Gastrocnemius medialis (tissue), 4 donors: ENCODE measurements around the gene MARCHF9. TPM values are rescaled to one million over a fixed set of nuclear protein-coding genes. Genes with fewer than 3 reads are reported as not detected.

Source experiments
- ATAC-seq, 2 donors: fragments of 150-250 bp; one replicate each; pipeline ENCODE4 v1.9.1; 2016
- DNase-seq, 2 donors: peaks; one replicate each; pipeline ENCODE4 v3.0.0-alpha.2; 2019
- H3K27ac ChIP-seq, 4 donors: fragments of 200-600 bp; sonication (generic); 1 replicate in 1 of 4; 2 replicates in 3 of 4; pipeline ENCODE4 v1.5.1; 2016 to 2018; ENCODE audit warnings: mild to moderate bottlenecking in 2 of 4, moderate library complexity in 1 of 4
- H3K27me3 ChIP-seq, 3 donors: fragments of 200-600 bp; sonication (generic) in 2 of 3; 1 replicate in 1 of 3; 2 replicates in 2 of 3; pipeline versions ENCODE4 v1.5.1 to v1.6.0; 2016 to 2019; ENCODE audit warnings: mild to moderate bottlenecking in 1 of 3, moderate library complexity in 1 of 3
- H3K36me3 ChIP-seq, 2 donors: fragments of 200-600 bp; sonication (generic) in 1 of 2; one replicate each; pipeline ENCODE4 v1.5.1; 2017 to 2018
- H3K4me1 ChIP-seq, 2 donors: fragments of 200-600 bp; sonication (generic) in 1 of 2; one replicate each; pipeline ENCODE4 v1.5.1; 2016 to 2017; ENCODE audit warnings: mild to moderate bottlenecking in 2 of 2
- H3K4me3 ChIP-seq, 4 donors: fragments of 200-600 bp; sonication (generic) in 3 of 4; 1 replicate in 1 of 4; 2 replicates in 3 of 4; pipeline ENCODE4 v1.5.1; 2016 to 2019; ENCODE audit warnings: mild to moderate bottlenecking in 2 of 4
- H3K9me3 ChIP-seq, 3 donors: fragments of 200-600 bp; sonication (generic) in 2 of 3; 1 replicate in 1 of 3; 2 replicates in 2 of 3; pipeline ENCODE4 v1.5.1; 2016 to 2019
- POLR2A ChIP-seq, 2 donors: fragments of 450-650 bp; IDR thresholded peaks; one replicate each; pipeline ENCODE4 v1.6.1; 2017; ENCODE audit warnings: antibody characterized with exemption in 2 of 2, mild to moderate bottlenecking in 2 of 2, moderate library complexity in 2 of 2
- in situ Hi-C, 4 donors: fragments of 200-750 bp; cut with MboI; loops; one replicate each; pipeline versions ENCODE4 v1.15.0 to v1.8.0; 2017; ENCODE audit warnings: low sequenced_read_pairs in 4 of 4
- intact Hi-C: fragments of 100-400 bp; cut with DNase I; formaldehyde crosslinking; loops from one replicate; pipeline ENCODE4 v1.15.1; 2023; ENCODE audit warnings: low total_unique reads
- total RNA-seq, 4 donors: library from RNA; depleted of rRNA; stranded (reverse); fragments of >200 nt; gene quantifications; one replicate each; pipeline versions ENCODE4 v1.1.0 to v1.2.3, GENCODE V29; 2016
- TF ChIP-seq, protein P1 (sequence below), 5 experiments: fragments of 450-650 bp in 3 of 5; fragments of 200-600 bp in 2 of 5; sonication (generic) in 2 of 5; IDR thresholded peaks in 4 of 5; conservative IDR thresholded peaks in 1 of 5; 1 replicate in 4 of 5; 2 replicates in 1 of 5; pipeline ENCODE4 v1.5.1; 2016 to 2019; ENCODE audit warnings: antibody characterized with exemption in 5 of 5, mild to moderate bottlenecking in 3 of 5, moderate library complexity in 3 of 5

The MARCHF9 gene
- total RNA-seq, 4 donors from 2014 or later, result 4.8 to 11.3 (median 7.9) TPM

DNA sequence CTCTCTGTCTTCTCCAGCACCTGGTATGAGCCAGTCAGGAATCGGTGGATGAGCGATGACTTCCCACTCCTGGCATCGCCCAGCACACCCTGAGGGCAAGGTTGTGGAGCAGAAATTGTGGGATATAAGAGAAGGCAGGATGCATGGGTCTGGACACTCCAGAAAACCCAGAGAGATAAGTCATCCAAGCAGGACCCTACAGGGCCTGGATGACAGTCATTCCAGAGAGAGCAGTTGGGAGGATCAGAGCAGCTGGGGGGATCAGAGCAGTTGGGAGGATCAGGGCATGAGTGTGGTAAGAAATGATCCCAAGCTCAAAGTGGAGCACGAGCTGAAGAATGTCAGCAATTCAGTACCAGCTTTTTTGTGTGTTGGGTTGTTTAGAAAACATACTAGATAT is 20.3 kb upstream of the MARCHF9 start:
- DNase-seq (no peak), ATAC-seq (no peak)
- peaks cover 45 to 49% (median 46%) of the 10 kb centered on the region in 3 donors for H3K27me3 ChIP-seq
- H3K4me1 ChIP-seq, result peaks cover 7 to 27% of the 10 kb centered on the region in 2 donors
- no peaks in the 10 kb centered on the region for H3K36me3 ChIP-seq
- no peak overlapping the region for H3K27ac ChIP-seq
- intact Hi-C loops, result no loop called here
- H3K9me3 ChIP-seq, result no peaks in the 10 kb centered on the region
- in situ Hi-C loops, result no loop called here
- no peak overlapping the region for H3K4me3 ChIP-seq
- TF ChIP-seq POLR2A (IDR thresholded peaks at IDR 0.05), result no peak
- TF ChIP-seq, protein P1, sequence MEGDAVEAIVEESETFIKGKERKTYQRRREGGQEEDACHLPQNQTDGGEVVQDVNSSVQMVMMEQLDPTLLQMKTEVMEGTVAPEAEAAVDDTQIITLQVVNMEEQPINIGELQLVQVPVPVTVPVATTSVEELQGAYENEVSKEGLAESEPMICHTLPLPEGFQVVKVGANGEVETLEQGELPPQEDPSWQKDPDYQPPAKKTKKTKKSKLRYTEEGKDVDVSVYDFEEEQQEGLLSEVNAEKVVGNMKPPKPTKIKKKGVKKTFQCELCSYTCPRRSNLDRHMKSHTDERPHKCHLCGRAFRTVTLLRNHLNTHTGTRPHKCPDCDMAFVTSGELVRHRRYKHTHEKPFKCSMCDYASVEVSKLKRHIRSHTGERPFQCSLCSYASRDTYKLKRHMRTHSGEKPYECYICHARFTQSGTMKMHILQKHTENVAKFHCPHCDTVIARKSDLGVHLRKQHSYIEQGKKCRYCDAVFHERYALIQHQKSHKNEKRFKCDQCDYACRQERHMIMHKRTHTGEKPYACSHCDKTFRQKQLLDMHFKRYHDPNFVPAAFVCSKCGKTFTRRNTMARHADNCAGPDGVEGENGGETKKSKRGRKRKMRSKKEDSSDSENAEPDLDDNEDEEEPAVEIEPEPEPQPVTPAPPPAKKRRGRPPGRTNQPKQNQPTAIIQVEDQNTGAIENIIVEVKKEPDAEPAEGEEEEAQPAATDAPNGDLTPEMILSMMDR (IDR thresholded peaks at IDR 0.05 in 4 of 5, conservative IDR thresholded peaks at IDR 0.05 in 1 of 5), result no peak

GRCh38 chr12:57735198-57735855 is 19.6 kb upstream of the MARCHF9 start:
- DNase-seq (no peak), ATAC-seq (peak in 1 of 2 donors; percentile 13)
- in situ Hi-C loops, result no loop called here
- peak overlapping the region in 3 of 4 donors; percentile 4 to 47 (median 13) for H3K4me3 ChIP-seq
- H3K4me1 ChIP-seq, result peaks cover 7 to 27% of the 10 kb centered on the region in 2 donors
- no peaks in the 10 kb centered on the region for H3K36me3 ChIP-seq
- TF ChIP-seq, protein P1 (IDR thresholded peaks at IDR 0.05 in 4 of 5, conservative IDR thresholded peaks at IDR 0.05 in 1 of 5), result no peak
- no peak for TF ChIP-seq POLR2A (IDR thresholded peaks at IDR 0.05)
- H3K9me3 ChIP-seq, result no peaks in the 10 kb centered on the region
- H3K27me3 ChIP-seq, result peaks cover 46 to 53% (median 52%) of the 10 kb centered on the region in 3 donors
- intact Hi-C loops, result no loop called here
- H3K27ac ChIP-seq, result peak overlapping the region in 2 of 4 donors; percentile 35 to 38

DNA sequence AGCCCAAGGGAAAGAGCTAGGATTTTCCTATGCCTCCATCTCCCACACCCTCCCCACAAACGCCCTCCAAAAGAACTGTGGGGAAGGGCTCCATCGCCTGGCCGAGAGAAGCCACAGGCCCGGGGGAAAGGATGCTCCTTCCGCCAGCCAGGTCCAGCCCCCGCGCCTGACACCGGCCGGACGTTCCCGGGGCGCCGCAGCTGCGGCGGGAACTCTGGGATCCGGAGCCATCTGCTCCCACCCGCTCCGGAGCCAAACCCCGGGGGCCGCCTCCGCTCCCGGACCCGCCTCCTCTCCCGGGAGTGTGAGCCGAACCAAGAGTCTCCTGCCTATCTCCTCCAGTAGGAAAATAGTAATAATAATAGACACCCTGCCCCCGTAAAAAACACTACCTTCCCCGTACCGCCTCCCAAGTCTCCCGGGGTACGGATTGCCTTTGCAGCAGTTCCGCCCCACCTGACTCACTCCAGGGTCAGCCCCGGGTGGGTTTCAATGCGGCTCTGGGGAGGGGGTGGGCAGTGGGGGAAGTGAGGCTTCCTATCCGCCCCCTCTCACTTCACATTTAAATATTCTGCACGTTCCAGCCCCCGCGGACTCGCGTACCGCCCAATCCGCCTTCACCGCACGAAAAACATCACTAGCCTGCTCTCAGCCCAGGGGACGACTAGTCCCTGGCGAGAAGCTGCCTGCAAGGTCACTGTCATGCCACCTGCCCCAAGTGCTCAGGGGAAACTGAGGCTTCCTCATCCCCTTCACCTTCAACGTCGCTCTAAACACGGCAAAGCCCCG is 18.8 kb upstream of the MARCHF9 start:
- TF ChIP-seq POLR2A (IDR thresholded peaks at IDR 0.05), result peak in 1 of 2 donors; percentile 13
- TF ChIP-seq, protein P1 (IDR thresholded peaks at IDR 0.05 in 4 of 5, conservative IDR thresholded peaks at IDR 0.05 in 1 of 5), result peak in 3 of 5 experiments; percentile 11 to 15 (median 14)

GRCh38 chr12:57736741-57737466 is 18.0 kb upstream of the MARCHF9 start:
- intact Hi-C loops (no loop called here), in situ Hi-C loops (no loop called here)
- ATAC-seq, result no peak
- DNase-seq, result no peak
- no peaks in the 10 kb centered on the region for H3K9me3 ChIP-seq
- H3K4me1 ChIP-seq, result peaks cover 7 to 27% of the 10 kb centered on the region in 2 donors
- peak overlapping the region; percentile 23 to 49 (median 38) for H3K4me3 ChIP-seq
- TF ChIP-seq, protein P1 (IDR thresholded peaks at IDR 0.05 in 4 of 5, conservative IDR thresholded peaks at IDR 0.05 in 1 of 5), result no peak
- TF ChIP-seq POLR2A (IDR thresholded peaks at IDR 0.05), result no peak
- peaks cover 46 to 55% (median 52%) of the 10 kb centered on the region in 3 donors for H3K27me3 ChIP-seq
- H3K27ac ChIP-seq, result peak overlapping the region; percentile 8 to 66 (median 56)
- H3K36me3 ChIP-seq, result no peaks in the 10 kb centered on the region

More for the DNA sequence above, 18.8 kb upstream of the MARCHF9 start:
- no peaks in the 10 kb centered on the region for H3K9me3 ChIP-seq
- intact Hi-C loops (no loop called here), in situ Hi-C loops (no loop called here)
- ATAC-seq, result peak in 1 of 2 donors; percentile 37
- DNase-seq, result no peak
- no peaks in the 10 kb centered on the region for H3K36me3 ChIP-seq
- H3K27ac ChIP-seq, result peak overlapping the region; percentile 8 to 66 (median 56)
- H3K4me1 ChIP-seq, result peaks cover 7 to 27% of the 10 kb centered on the region in 2 donors
- H3K4me3 ChIP-seq, result peak overlapping the region; percentile 4 to 47 (median 24)
- peaks cover 46 to 55% (median 52%) of the 10 kb centered on the region in 3 donors for H3K27me3 ChIP-seq
